Right lobe of liver (tissue), 4 donors: ENCODE results near the gene KLHL17.

Experiments used
- CTCF ChIP-seq, 4 donors: fragments of 200-600 bp in 3 of 4; fragments of 450-650 bp in 1 of 4; IDR thresholded peaks; one replicate each; pipeline versions ENCODE4 v1.5.1 to v1.8.0; 2016 to 2022; ENCODE audit warnings: antibody characterized with exemption in 4 of 4, mild to moderate bottlenecking in 2 of 4
- POLR2A ChIP-seq: fragments of 450-650 bp; IDR thresholded peaks from one replicate; pipeline ENCODE4 v1.6.1; 2017; ENCODE audit warnings: antibody characterized with exemption, mild to moderate bottlenecking
- donor health status: DM: no; HTN: no; CAD: no.
- donor health status: DM: no; HTN: no; CAD: no.
- donor health status: DM: no; HTN: yes; CAD: no.

- no peak for TF ChIP-seq CTCF (IDR thresholded peaks at IDR 0.05)
- no peak for TF ChIP-seq POLR2A
Observed at GRCh38 chr1:923991-924655, 36.3 kb upstream of the KLHL17 start.
